Left renal pelvis (tissue), 4 donors: Measurements from ENCODE around the gene VTN. TPM values are rescaled to one million over a fixed set of nuclear protein-coding genes. Genes with fewer than 3 reads are reported as not detected.

Source experiments
- DNase-seq, 4 donors: peaks; one replicate each; pipeline ENCODE4 v3.0.0-alpha.2; 2013; ENCODE audit warnings: low read depth in 4 of 4, low spot score in 3 of 4
- polyA plus RNA-seq, 4 donors: library from polyadenylated mRNA; unstranded; fragments of 120-200 nt; gene quantifications; one replicate each; pipeline ENCODE4 v1.2.1, GENCODE V29; 2013; ENCODE audit not compliant: insufficient read length in 4 of 4

The VTN gene, protein sequence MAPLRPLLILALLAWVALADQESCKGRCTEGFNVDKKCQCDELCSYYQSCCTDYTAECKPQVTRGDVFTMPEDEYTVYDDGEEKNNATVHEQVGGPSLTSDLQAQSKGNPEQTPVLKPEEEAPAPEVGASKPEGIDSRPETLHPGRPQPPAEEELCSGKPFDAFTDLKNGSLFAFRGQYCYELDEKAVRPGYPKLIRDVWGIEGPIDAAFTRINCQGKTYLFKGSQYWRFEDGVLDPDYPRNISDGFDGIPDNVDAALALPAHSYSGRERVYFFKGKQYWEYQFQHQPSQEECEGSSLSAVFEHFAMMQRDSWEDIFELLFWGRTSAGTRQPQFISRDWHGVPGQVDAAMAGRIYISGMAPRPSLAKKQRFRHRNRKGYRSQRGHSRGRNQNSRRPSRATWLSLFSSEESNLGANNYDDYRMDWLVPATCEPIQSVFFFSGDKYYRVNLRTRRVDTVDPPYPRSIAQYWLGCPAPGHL
- polyA plus RNA-seq = 10 to 100 TPM in 3 of 4 donors, 1 to 10 TPM in 1; 5.7 to 18.2 (median 14.4) TPM

DNA sequence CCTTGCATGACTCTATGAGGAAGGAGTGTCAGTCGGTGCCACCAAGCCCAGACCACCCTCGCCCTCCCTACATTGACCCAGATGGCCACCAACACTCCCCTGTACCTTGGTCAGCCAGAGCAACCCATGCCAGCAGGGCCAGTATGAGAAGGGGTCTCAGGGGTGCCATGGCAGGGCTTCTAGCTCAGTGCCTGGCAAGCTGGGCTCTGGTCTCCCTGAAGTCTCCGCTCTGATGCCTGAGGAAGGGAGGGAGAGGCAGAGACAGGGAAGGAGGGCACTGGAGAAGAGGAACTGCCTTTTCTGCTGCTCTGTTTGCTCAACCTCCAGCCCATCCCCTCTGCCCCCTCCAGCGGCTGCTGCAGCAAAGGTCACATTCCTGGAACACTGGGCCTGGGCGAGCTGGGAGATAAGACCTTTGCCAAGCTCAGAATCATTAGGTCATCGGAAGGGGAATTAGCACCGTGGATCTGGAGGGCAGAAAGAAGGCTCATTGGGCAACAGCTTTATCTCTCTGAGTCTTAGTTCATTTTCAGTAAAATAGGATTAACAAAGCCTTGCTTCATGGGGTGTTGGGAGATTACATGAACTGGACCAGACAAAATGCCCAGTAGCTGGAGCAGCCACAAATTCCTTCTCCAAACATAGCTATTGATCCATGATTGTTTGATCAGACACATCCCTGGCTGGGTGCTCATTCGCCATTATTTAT lies at the start of gene VTN:
Gene VTN, minus strand, starts transcription at position 273 of the 709 bp plus-strand sequence. Its CDS starts 104 bp downstream, at position 169.
- DNase-seq = no peak

DNA sequence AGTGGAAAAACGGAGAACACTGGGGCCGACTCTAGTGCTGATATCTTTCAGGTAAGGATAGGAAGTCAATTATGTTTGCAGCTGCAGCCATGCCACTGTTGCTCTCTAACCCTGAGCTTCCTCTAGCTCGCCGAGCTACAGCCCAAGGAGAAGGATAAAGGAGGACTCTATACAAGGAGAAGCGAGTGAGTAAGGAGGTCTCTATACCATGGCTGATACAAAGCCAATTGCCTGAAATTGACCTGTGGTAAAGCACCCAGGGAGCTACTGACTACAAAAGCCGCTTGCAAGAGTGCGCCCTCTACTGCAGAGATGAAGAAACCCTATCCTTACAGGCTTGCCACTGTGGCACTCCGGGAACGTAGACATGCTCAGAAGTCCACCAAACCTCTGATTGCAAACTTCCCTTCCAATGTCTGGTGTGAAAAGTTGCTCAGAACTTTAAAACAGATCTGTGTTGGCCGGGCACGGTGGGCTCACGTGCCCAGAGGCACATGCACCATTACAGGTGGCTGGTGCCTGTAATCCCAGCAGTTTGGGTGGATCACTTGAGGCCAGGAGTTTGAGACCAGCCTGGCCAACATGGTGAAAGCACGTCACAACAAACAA lies 46.7 kb upstream of the VTN start:
- no peak for DNase-seq

DNA sequence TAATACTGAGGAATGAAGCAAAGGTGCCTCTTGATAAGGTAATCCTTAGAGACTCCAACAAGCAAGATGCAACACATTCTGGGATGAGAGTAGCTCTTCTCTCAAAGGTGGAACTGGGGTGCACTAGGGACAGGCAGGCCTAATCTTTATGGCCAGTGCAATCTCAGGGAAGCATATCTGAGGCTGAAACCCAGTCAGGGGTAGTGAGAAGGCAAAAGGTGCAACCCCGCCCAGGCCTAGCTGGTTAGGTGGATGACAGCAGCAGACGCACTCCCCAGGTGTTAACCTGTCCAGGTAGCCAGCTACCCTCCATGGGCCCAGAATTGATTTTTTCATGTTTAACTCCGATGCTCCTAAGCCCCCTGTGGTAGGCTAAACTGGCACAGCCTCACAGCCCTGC lies 45.8 kb upstream of the VTN start:
- no peak for DNase-seq

DNA sequence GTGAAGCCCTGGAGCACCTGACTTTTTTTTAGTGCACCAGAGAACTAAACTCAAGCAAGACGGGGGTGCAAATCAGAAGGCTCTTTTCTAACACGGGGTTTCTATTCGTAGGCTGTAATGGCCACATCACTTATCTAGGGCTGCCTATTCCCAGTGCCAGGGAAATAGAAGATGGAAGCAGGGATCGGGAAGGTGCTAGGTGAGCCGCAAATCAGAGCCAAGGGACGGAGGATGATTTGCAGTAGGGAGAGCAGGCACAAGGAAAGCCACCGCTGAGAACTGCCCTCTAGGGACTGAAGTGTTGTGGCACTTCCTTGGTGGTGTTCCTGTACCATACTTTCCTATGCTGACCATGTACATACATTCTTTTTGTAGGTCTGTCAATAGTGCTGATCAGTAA lies 43.7 kb upstream of the VTN start:
- DNase-seq = no peak

DNA sequence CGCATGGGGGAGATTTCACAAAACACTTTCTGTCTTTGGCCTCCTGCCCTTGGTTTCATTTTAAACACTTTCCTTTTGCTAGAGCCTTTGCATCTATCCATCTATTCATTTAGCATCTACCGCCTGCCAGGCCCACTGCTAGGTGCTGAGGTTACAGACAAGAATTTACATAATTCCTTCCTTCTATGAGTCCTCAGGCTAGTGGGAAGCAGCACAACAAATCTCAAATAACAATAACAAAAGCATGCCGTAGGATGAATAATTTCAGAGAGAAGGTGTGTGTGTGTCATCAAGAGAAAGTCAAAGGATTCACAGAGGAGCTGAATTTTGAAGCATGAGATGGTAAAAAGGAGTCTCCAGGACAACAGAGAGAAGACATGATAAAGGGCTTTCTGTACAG lies 42.0 kb upstream of the VTN start:
- DNase-seq = no peak

DNA sequence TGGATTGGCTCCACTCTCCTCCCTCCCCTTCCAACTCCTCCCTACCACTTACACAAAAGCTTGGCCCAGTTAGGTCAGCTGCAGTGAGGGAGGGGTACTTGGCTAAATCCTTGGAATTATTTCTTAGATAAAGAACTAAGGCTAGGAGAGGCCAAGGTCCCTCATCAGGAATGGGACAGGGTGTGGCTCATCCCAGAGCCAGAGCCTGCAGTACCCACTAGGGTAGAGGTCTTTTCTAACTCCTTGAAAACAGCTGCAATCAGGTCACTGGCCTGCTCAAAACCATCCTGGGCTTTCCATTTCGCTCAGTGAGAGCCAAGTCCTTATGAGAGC lies 37.8 kb upstream of the VTN start:
- DNase-seq = no peak

DNA sequence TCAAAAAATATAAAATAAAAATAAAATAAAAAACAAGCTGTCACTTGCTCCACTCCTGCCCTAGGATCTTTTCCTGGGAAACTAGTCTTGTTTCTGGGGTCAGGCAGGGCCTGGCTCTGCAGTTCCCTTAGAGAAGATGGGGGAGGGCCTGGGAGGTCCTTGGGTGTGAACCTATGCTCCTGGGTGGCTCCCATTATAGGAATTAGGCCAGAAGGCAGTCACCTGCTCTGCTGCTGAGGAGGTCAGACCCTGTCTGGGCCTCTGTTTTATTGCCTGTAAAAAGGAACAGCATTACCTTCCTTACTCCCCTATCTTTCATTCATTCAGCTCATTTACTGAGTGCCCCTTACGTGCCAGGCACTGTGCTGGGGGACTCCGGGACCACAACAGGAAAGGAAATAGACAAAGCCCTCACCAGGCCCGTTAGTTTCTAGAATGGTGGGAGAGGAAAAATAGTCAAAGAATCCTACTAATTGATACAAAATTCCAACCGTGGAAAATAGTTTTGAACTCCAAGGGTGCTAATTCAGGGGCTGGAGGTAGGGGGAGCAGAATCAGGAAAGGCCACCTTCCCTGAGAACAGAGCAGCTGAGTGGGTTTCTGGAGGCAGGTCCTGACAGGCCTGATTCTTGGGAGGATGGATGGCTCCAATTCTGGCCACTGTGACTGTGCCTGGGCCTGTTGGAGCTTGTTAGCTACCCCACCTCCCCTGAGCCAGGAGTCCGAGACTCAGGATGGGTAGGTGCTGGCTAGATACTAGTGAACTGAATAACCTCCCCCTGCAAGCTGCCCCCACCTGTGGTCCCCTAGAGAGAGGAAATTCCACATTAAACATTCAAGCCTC lies 37.2 kb upstream of the VTN start:
- no peak for DNase-seq

DNA sequence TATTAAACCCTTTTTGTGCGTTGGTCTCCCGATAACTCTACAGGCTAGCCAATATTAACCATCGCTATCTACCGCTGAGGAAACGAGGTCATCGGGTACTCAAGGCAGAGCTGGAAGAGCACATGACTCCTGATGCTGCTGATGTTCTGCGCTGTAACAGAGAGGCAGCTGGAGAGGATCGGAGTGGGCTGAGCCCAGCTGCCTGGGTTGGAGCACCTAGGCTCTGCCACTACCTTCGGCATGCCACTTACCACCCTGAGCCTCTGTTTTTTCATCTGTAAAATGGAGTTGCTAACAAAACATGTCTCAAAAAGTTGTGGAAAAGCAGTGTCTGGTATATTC lies 36.3 kb upstream of the VTN start:
- DNase-seq = no peak

DNA sequence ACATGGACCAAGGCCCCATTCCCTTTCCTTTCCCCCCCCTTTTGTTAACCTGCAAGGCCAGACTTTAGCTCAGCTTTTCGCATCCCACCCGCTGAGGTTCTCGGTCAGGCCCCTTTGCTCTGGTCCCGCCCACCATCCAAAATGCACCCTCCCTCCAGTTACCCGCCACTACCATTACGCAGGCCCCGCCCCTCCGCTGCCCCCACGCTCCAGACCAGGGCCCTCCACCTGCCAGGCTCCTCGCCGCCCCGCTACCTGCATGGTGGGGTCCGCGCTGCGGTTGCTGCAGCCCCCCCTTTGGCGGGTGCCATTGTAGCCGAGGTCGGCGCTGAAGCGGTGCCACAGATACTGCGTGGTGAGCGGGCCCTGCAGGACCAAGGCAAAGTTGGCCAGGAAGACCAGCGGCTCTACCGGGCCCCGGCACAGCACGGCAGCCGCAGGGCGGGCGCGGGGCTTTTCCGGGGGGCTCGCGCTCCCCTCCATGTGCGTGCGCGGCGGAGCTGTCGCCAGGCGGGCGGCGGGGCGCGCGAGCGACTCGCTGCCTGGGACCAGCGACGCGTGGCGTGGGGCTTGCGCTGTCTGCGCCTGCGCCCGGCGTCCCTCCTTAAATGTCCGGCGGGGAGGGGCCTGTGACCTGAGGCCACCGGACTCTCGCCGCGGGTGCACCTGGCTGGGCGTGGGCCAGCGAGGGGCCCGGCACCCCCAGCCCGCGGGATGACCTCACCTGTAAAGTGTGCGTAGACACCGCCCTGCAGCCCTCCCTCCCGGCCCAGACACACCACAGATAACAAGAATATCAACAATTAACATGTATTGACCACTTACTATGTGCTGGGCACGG lies 35.7 kb upstream of the VTN start, which contains the start of gene SLC46A1:
Gene SLC46A1, minus strand, starts transcription at position 581 of the 841 bp plus-strand sequence. Its CDS starts 98 bp downstream, at position 483.
- DNase-seq = no peak

DNA sequence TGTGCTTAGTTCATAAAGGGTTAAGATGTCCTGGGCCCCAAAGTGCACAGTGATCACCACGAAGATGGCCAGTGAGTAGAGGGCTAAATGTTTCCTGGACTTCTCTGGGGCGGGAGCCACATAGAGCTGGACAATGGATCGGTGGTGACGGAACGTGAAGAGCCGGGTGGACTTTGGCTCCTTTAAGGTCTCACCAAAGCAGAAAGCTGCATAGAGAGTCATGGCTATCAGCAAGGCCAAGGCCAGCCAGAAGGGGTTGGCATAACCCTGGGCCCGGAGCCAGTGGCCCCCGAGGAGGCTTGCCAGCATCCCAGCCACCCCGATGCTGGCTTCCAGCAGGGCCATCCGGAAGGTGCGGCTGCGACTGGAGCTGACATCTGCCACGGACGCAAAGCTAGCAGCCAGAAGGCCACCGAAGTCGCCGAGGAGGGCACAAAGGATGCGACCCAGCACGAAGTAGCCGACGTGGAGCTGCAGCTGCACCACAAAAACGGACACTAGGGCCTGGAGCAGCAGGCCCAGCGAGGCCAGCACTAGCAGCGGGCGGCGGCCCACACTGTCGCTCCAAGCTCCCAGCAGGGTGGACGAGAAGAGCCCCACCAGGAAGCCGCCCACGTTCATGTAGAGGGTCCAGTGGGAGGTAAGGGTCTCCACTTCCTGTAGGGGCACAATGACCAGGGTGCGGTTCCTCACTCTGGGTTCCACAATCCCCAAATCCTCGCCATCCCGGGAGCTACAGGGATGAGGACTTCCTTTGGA lies 34.9 kb upstream of the VTN start:
- DNase-seq = no peak

DNA sequence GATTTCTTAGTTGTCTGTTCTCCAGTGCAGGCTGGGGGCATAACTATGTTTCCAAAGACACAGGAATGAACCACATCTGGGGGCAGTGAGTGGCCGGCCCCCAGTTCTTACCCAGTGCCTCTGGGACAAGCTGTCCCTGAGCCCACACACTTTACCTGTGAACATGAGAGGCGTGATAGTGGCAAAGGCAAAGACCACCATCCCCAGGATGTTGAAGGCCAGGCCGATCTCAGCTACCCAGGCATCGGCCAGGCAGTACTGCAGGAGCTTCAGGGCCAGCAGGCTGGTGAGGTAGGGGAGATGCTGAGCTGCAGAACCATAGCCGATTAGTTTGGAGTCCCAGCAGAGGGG lies 34.3 kb upstream of the VTN start:
- DNase-seq = no peak

DNA sequence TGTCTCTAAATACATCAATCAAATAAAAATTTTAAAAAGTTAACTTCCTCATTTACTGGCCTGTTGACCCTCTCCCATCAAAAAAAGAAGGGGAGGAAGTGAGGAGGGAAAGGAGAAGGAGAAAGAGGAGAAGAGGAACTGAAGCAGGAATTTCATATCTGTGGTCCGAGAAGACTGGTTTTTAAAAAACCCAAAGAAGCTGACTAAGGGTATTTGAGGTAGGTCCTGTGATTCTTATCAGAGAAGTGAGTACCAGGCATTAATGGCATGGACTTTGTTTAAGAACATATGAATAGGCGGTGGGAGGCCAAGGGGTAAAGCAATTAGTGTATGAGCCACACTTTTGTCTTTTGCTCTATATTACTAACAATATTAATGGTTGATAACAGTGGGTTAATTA lies 33.9 kb upstream of the VTN start:
- no peak for DNase-seq

DNA sequence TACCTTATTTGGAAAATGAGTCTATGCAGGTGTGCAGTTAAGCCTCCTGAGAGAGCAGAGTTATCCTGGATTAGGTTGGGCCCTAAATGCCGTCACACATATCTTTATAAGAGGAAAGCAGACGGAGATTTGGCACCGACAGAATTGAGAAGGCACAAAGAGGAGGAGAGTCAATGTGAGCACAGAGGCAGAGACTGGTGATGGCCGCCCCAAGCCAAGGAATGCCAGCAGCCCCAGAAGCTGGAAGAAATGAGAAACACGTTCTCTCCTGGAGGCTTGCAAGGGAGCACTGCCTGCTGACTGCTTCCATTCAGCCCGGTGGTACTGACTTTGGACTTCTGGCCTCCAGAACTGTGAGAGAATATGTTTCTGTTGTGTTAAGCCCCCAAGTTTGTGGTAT lies 32.7 kb upstream of the VTN start:
- DNase-seq = no peak

DNA sequence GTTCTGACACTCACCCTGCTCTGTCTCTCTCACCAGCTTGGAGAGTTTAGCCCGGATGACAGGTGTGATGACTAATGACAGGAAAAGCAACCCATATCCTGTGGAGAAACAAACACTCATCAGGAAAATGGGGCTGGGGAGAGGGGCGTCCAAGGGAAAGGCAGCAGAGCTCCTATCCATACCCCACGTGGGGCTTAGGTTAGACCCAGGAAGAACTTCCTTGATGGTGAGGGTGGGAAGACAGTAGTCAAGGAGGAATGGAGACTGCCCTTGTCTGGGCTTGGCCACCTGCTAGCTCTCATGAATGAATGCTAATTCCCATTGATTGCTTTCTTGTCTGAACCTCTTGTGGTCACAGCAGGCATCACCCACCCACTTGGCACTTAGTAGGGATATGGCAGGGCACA lies 32.1 kb upstream of the VTN start:
- no peak for DNase-seq

DNA sequence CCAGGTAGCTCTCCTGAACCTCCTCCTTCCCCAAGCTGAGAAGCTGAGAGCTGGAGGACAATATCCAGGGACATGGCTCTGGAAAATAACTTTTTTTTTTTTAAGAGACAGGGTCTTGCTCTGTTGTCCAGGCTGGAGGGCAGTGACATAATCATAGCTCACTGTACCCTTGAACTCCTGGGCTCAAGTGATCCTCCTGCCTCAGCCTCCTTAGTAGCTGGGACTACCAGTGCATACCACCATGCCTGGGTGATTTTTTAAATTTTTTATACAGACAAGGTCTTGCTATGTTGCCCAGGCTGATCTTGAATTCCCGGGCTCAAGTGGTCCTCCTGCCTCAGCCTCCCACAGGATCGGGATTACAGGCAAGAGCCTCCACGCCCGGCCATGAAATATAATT lies 29.7 kb upstream of the VTN start:
- DNase-seq = no peak

DNA sequence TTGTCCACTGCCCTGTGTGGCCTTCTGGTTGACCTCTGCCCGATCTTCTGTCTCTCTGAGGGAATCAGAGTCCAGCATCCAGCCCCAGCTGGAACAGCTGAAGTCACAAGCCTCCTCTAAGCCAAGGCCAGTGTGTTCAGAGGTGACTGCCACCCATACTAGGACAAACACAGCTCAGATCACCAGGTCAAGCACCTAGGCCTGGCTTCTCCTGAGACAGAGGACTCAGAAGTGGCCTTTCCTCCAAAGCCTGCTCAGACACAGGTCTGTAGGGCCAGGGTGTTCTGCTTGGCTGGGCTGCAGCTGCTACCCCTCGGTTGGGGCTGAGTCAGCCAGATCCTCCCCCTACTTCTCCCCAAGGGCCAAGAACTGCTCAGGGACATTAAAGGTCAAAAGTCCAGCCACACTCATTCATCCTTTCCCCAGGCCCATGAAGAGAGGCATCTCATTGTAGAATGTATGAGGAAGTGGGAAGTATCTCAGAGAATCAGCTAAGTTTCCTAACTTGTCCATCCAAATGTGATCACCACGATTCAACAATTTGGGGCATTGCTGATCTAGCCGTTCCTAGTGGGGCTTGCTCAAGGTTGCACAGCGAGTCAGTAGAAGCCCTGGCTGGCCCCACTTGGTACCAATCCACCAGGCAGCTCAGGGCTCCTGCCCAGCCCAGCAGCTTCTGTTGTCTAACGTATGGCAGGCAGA lies 28.3 kb upstream of the VTN start:
- DNase-seq = no peak

DNA sequence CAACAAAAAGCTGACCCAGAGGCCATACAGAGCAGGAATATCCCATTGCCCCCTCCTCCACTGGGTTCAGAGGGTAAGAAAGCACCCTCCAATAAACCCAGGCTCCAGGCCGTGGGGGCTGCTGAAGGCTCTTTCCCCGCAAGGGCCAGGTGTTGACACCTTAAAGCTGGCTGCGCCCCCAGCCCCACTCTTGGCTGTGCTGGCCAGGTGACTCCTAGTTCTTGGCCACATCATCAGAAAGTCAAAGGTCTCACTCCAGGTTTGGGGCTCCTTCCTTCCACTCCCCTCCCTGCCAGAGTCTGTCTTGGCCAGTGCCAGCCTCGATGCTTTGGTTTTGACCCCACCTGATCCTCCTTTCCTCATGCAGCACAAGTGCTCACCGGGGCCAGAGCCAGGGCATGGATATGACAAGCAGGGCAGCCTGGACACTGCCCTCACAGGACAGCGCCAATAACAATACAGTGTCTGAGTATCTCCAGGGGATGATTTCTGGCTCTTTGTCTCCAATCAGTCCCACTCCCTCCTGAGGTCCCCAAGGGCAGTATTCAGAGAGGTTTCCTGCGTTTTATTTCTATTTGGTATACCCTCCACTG lies 27.7 kb upstream of the VTN start:
- no peak for DNase-seq

DNA sequence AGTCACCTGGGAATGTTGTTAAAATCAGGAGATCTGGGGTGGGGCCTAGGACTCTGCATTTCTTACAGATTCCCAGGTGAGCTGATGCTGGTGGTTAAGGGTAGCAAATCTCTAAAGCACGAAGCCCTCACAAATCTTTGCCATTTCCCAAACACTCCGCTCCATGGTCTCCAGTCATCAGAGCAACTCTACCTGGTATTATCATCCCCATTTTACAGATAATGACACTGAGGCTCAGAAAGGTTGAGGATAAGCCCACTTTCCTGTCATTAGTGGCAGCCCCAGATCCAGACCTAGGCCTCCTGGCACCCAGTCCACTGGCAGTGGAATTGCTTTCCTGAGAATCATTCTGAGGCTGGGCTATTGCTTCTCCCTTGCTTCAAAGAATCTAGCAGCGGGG lies 27.2 kb upstream of the VTN start:
- no peak for DNase-seq
